CD4-positive, alpha-beta T cell (primary cell): ENCODE data around the gene B4GALT4. TPM values are rescaled to one million over a fixed set of nuclear protein-coding genes. Genes with fewer than 3 reads are reported as not detected.

Experiments
- ATAC-seq: fragments of 200-7000 bp; cut with Tn5 transposase; one replicate; pipeline ENCODE4 v1.10.0; 2022; ENCODE audit warnings: mild to moderate bottlenecking; ENCODE audit not compliant: poor library complexity
- CTCF ChIA-PET: fragments of 350-600 bp; sonication (Branson Sonifier 250); formaldehyde crosslinking; loops from one replicate; lab custom pipeline; 2021; ENCODE audit warnings: antibody characterized with exemption, inconsistent platforms; lab: Charles Lee
- POLR2A ChIA-PET: fragments of 350-600 bp; sonication (Branson Sonifier 250); formaldehyde crosslinking; loops from one replicate; lab custom pipeline; 2021; ENCODE audit warnings: antibody characterized with exemption, inconsistent platforms; lab: Charles Lee
- DNase-seq, 14 experiments: peaks; one replicate each; pipeline ENCODE4 v3.0.0-alpha.2; 2013 to 2020; ENCODE audit warnings: mixed read lengths in 2 of 14
- H3K27ac ChIP-seq, 2 donors: one replicate each; pipeline versions ENCODE4 v1.5.1 to v1.7.0; 2013; ENCODE audit warnings: low read length in 2 of 2, low read depth in 1 of 2, mild to moderate bottlenecking in 1 of 2
- H3K27me3 ChIP-seq, 2 experiments: 1 replicate in 1 of 2; 2 replicates in 1 of 2; pipeline versions ENCODE4 v1.6.1 to v1.7.0; 2013; ENCODE audit warnings: low read length in 2 of 2, control low read depth in 1 of 2, mild to moderate bottlenecking in 1 of 2, moderate library complexity in 1 of 2; ENCODE audit not compliant: insufficient read depth in 2 of 2, control insufficient read depth in 1 of 2
- H3K36me3 ChIP-seq: one replicate; pipeline ENCODE4 v1.6.1; 2013; ENCODE audit warnings: low read length, control low read depth; ENCODE audit not compliant: insufficient read depth
- H3K4me1 ChIP-seq: one replicate; pipeline ENCODE4 v1.6.1; 2013; ENCODE audit warnings: low read length, control low read depth; ENCODE audit not compliant: insufficient read depth
- H3K4me3 ChIP-seq: one replicate; pipeline ENCODE4 v1.5.1; 2013; ENCODE audit warnings: mild to moderate bottlenecking, low read length, moderate library complexity
- H3K9me3 ChIP-seq, 2 experiments: 1 replicate in 1 of 2; 2 replicates in 1 of 2; pipeline versions ENCODE4 v1.6.1 to v1.7.0; 2013; ENCODE audit warnings: low read length in 2 of 2, mild to moderate bottlenecking in 2 of 2, control low read depth in 1 of 2, moderate library complexity in 1 of 2; ENCODE audit not compliant: control insufficient read depth in 1 of 2, insufficient read depth in 1 of 2
- H3K27ac Mint-ChIP-seq: one replicate; pipeline ENCODE4 v1.8.0; 2020; ENCODE audit warnings: mixed read lengths
- H3K27me3 Mint-ChIP-seq: one replicate; pipeline ENCODE4 v1.8.0; 2021; ENCODE audit warnings: mixed read lengths
- H3K36me3 Mint-ChIP-seq: one replicate; pipeline ENCODE4 v1.8.0; 2021; ENCODE audit warnings: low read depth, mixed read lengths
- H3K4me1 Mint-ChIP-seq: one replicate; pipeline ENCODE4 v1.8.0; 2021; ENCODE audit warnings: low read depth, mixed read lengths
- H3K4me3 Mint-ChIP-seq: one replicate; pipeline ENCODE4 v1.8.0; 2020; ENCODE audit warnings: mild to moderate bottlenecking, mixed read lengths
- H3K9me3 Mint-ChIP-seq: one replicate; pipeline ENCODE4 v1.8.0; 2020; ENCODE audit warnings: mixed read lengths
- intact Hi-C, 2 experiments: fragments of 100-400 bp; cut with DNase I in 1 of 2; cut with micrococcal nuclease in 1 of 2; formaldehyde crosslinking; loops; one replicate each; pipeline versions ENCODE4 v1.15.1 to v1.9.0; 2023 to 2025; cut with DNase I, micrococcal nuclease
- total RNA-seq, 174 experiments: library from RNA in 2 of 174; stranded (reverse) in 2 of 174; gene quantifications; one replicate each; pipeline ENCODE4 v1.2.3 and lab custom pipeline; 2021 to 2026
- TF ChIP-seq, protein P1 (sequence below): fragments of 200-600 bp; IDR thresholded peaks from one replicate; pipeline ENCODE4 v1.8.0; 2022; ENCODE audit warnings: antibody characterized with exemption, mild to moderate bottlenecking

The B4GALT4 gene
- total RNA-seq, 2 experiments from 2014 or later = 26.2 to 29.5 TPM

DNA sequence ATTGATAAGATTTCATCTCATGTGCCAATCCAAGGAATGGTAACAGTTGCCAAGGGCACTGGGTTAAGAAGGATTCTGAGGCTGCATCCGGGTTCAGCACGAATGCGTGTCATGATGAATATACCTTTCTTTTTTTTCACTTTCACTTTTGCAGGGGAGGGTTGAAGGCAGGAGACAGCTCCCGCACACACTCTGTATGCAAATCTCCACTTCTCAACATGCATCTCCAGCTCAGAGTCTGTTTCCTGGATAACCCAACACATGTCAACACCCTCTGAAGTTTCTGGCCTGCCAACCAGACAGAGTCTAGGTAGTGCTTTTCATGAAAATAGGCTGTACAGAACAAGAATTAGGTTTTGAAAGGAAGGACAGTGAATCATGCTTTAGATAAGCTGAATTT is 21.6 kb downstream of the B4GALT4 start:
- H3K36me3 ChIP-seq = peaks cover 87% of the 10 kb centered on the region
- intact Hi-C loops = loop anchor here in 1 of 2 experiments (1.0 to 5.0 kb wide), 2 partner anchors 22 to 133 kb away; no protein-coding TSS in a partner anchor
- no peaks in the 10 kb centered on the region for H3K9me3 ChIP-seq
- Mint-ChIP-seq H3K4me3 (peak overlapping the region; percentile 71), H3K9me3 (no peaks in the 10 kb centered on the region), H3K36me3 (peaks cover 92% of the 10 kb centered on the region), H3K27me3 (no peaks in the 10 kb centered on the region), H3K27ac (peak overlapping the region; percentile 93), H3K4me1 (peaks cover 68% of the 10 kb centered on the region)
- ATAC-seq (peak; percentile 99), DNase-seq (peak in 9 of 14 experiments; percentile 14 to 71 (median 37))
- TF ChIP-seq, protein P1, sequence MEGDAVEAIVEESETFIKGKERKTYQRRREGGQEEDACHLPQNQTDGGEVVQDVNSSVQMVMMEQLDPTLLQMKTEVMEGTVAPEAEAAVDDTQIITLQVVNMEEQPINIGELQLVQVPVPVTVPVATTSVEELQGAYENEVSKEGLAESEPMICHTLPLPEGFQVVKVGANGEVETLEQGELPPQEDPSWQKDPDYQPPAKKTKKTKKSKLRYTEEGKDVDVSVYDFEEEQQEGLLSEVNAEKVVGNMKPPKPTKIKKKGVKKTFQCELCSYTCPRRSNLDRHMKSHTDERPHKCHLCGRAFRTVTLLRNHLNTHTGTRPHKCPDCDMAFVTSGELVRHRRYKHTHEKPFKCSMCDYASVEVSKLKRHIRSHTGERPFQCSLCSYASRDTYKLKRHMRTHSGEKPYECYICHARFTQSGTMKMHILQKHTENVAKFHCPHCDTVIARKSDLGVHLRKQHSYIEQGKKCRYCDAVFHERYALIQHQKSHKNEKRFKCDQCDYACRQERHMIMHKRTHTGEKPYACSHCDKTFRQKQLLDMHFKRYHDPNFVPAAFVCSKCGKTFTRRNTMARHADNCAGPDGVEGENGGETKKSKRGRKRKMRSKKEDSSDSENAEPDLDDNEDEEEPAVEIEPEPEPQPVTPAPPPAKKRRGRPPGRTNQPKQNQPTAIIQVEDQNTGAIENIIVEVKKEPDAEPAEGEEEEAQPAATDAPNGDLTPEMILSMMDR = no peak
- CTCF ChIA-PET = interaction anchor here (0.7 to 1.9 kb wide), 3 partner anchors 18 to 133 kb away, joined by 3 to 6 read pairs (median 4); no protein-coding TSS in a partner anchor
- POLR2A ChIA-PET = interaction anchor here (0.7 to 3.4 kb wide), 9 partner anchors 14 to 280 kb away, joined by 3 to 29 read pairs (median 7); partner anchors contain the start of genes ARHGAP31, B4GALT4 and TMEM39A
- H3K4me3 ChIP-seq = no peak overlapping the region
- peaks cover 26% of the 10 kb centered on the region for H3K4me1 ChIP-seq
- peak overlapping the region; percentile 41 to 44 for H3K27ac ChIP-seq
- no peaks in the 10 kb centered on the region for H3K27me3 ChIP-seq

DNA sequence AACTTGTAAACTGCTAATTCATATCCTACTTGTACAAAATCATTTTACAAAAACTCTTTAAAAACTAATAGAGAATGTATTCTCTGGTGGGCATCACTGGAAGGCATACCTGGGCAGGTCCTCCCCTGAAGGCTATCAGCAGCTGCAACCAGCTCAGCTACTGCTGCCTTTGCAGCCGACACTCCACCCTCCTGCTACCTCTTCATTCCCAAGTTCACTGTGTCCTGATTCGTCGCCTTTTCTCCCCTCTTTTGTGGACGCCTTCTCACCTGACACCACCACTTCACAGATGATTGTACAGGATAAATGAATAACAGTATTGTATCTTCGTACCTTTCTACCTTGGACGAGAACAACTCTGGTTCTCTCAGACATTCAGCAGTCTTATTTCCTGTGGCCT is 28.9 kb downstream of the B4GALT4 start:
- Mint-ChIP-seq H3K4me3 (no peak overlapping the region), H3K27me3 (no peaks in the 10 kb centered on the region), H3K36me3 (peaks cover 90% of the 10 kb centered on the region), H3K9me3 (no peaks in the 10 kb centered on the region), H3K4me1 (peaks cover 64% of the 10 kb centered on the region), H3K27ac (peak overlapping the region; percentile 54)
- peaks cover 15% of the 10 kb centered on the region for H3K4me1 ChIP-seq
- DNase-seq = no peak
- no peaks in the 10 kb centered on the region for H3K27me3 ChIP-seq
- ChIA-PET CTCF (no interaction called here), POLR2A (interaction anchor here (0.6 kb wide), 1 partner anchor 70 kb away, joined by 3 read pairs; no protein-coding TSS in a partner anchor)
- H3K36me3 ChIP-seq = peaks cover 78% of the 10 kb centered on the region
- H3K27ac ChIP-seq = no peak overlapping the region
- no peaks in the 10 kb centered on the region for H3K9me3 ChIP-seq
- intact Hi-C loops = no loop called here
- TF ChIP-seq, protein P1 = no peak
- no peak for ATAC-seq
- no peak overlapping the region for H3K4me3 ChIP-seq

DNA sequence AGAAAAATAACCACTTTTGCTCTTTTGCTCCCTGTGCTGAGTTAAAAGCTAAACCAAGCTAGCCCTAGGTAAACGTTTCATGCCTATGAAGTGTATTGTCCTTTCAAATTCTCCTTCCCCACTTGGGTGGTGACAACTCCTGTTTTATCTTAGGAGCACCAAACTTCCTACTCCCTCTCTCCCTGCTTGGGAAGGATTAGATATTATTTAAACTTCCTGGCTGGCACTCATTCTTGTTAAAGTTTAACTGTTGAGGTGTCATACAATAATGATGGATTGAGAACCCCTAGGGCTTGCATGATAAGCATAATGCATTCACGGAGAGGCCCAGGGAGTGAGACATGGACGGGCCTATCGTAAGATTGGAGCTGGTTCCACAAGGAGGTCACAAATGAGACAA is 29.5 kb downstream of the B4GALT4 start:
- no peak overlapping the region for H3K4me3 ChIP-seq
- TF ChIP-seq, protein P1 = no peak
- no peaks in the 10 kb centered on the region for H3K27me3 ChIP-seq
- DNase-seq = no peak
- peaks cover 21% of the 10 kb centered on the region for H3K4me1 ChIP-seq
- Mint-ChIP-seq H3K27ac (peak overlapping the region; percentile 3), H3K4me3 (no peak overlapping the region), H3K4me1 (peaks cover 70% of the 10 kb centered on the region), H3K27me3 (no peaks in the 10 kb centered on the region), H3K9me3 (no peaks in the 10 kb centered on the region), H3K36me3 (peaks cover 83% of the 10 kb centered on the region)
- CTCF ChIA-PET = interaction anchor here (0.7 kb wide), 1 partner anchor 30 kb away, joined by 3 read pairs; no protein-coding TSS in a partner anchor
- peaks cover 73% of the 10 kb centered on the region for H3K36me3 ChIP-seq
- no peak for ATAC-seq
- H3K9me3 ChIP-seq = no peaks in the 10 kb centered on the region
- POLR2A ChIA-PET = interaction anchor here (0.5 to 0.9 kb wide), 3 partner anchors 25 to 69 kb away, joined by 3 to 4 read pairs (median 3); partner anchors contain the start of gene B4GALT4
- intact Hi-C loops = no loop called here
- H3K27ac ChIP-seq = no peak overlapping the region
